Bronchial epithelial cell (primary cell): ENCODE results near the gene COMMD3. TPM values are rescaled to one million over a fixed set of nuclear protein-coding genes. Genes with fewer than 3 reads are reported as not detected.
A peak's percentile ranks its signal among the peaks of the same experiment; 100 is the strongest.

Experiments used
- DNase-seq: peaks from one replicate; pipeline ENCODE4 v3.0.0-alpha.2; 2010; ENCODE audit warnings: low read depth
- FAIRE-seq: peaks from 2 replicates; lab custom pipeline; 2011; peaks lifted over from hg19 to GRCh38; lab: Jason Lieb, UNC
- H3K27me3 ChIP-seq: 2 replicates; pipeline ENCODE4 v1.5.1; 2011; ENCODE audit warnings: low read length; ENCODE audit not compliant: control insufficient read depth, insufficient read depth
- H3K36me3 ChIP-seq: 2 replicates; pipeline ENCODE4 v1.5.1; 2011; ENCODE audit warnings: low read length; ENCODE audit not compliant: control insufficient read depth, insufficient read depth
- H3K4me3 ChIP-seq: 2 replicates; pipeline ENCODE4 v1.5.1; 2011; ENCODE audit warnings: mild to moderate bottlenecking, low read depth, low read length, control low read depth
- total RNA-seq: library from RNA; depleted of rRNA; stranded (reverse); fragments of >200 nt; gene quantifications from 2 replicates; pipeline ENCODE4 v1.2.1, GENCODE V29; 2014
- TF ChIP-seq, protein P1 (sequence below): IDR thresholded peaks from 2 replicates; pipeline ENCODE4 v1.5.1; 2011; ENCODE audit warnings: mild to moderate bottlenecking, moderate library complexity, low read length, control low read depth, inconsistent platforms; ENCODE audit not compliant: insufficient read depth, severe bottlenecking

COMMD3 gene
- total RNA-seq, 1 donor from 2014 or later: 32.9 TPM

DNA sequence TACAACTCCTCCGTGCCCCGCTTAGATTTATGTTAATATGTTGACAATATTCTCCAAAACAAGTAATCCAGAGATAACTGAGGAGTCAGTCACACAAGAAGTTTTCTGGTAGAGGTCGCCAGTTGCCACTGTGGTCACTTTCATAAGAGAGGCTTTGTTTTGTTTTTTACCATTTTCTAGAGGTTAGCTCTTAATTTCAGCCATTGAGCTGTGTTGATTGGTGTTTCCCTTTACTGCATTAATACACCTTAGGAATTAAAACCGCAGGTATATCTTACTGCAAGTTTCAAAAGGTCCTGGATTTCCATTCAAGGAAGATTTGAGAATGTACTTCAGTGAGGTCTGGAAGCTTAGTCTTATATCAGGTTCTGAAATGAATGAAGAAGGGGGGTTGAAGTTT is 8.2 kb downstream of the COMMD3 start:
- DNase-seq: no peak
- Histone ChIP-seq H3K4me3 (no peak overlapping the region), H3K27me3 (peaks cover 17% of the 10 kb centered on the region), H3K36me3 (peaks cover 2% of the 10 kb centered on the region)
- no peak for FAIRE-seq
- TF ChIP-seq, protein P1, sequence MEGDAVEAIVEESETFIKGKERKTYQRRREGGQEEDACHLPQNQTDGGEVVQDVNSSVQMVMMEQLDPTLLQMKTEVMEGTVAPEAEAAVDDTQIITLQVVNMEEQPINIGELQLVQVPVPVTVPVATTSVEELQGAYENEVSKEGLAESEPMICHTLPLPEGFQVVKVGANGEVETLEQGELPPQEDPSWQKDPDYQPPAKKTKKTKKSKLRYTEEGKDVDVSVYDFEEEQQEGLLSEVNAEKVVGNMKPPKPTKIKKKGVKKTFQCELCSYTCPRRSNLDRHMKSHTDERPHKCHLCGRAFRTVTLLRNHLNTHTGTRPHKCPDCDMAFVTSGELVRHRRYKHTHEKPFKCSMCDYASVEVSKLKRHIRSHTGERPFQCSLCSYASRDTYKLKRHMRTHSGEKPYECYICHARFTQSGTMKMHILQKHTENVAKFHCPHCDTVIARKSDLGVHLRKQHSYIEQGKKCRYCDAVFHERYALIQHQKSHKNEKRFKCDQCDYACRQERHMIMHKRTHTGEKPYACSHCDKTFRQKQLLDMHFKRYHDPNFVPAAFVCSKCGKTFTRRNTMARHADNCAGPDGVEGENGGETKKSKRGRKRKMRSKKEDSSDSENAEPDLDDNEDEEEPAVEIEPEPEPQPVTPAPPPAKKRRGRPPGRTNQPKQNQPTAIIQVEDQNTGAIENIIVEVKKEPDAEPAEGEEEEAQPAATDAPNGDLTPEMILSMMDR: no peak

DNA sequence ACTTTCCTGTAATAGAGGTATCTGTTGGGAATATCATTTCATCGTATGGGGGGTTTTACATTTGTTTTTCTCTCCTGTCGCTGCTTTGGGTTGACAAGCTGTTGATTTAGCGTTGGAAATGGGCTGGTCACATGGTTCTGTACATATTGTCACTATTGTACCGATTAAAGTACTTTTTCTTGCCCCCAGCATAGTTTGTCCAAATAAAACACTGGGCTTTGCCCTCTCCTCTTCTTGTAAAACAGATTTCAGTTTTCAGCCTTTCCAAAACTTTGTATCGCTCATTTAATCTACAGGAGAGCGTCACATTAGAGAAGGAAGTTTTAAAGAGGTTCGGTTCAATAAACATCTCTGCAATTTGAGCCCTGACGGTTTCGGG is 8.7 kb downstream of the COMMD3 start:
- no peak for FAIRE-seq
- Histone ChIP-seq H3K4me3 (peak overlapping the region; percentile 51), H3K27me3 (peaks cover 17% of the 10 kb centered on the region), H3K36me3 (peaks cover 2% of the 10 kb centered on the region)
- DNase-seq: no peak
- TF ChIP-seq, protein P1: no peak

DNA sequence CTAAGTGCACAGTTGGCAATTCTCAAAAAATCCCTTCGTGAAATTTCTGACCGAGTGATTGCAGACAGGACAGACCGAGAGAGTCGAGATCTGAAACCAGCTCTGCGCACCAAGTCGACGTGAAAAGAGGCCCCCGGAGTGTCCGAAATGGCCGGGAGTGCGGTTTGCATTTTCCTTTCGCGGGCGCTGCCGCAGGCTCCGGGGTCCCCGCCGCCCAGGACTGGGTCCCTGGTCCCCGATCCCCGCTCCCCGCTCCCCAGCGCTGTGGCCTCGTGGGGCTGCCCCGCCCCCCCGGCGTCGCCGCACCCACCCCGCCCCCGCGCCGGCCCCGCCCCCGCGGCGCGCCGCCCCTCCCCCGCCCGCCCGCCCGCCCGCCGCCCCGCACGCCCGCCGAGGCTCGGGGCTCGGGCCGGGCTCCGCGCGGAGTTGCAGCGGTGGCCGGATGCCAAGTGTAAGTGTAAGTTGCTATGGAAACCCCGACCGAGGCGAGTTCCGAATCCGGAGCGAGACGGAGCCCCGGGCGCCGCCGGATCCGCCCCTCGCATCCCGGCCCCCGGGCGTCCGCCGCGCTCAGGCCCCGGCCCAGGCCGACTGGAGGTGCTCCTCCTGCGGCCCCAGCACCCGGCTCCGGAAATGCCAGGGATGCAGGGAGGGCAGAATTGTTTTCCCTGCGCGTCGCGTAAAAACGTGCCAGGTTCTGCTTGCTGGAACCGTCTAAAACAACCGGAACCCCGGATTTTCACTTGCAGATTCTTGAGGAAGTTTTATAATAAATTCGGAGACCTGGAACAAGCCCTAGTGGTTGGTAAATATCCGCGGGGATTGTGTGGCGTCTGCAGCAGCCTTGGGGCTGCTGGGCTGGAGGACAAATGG is 9.3 kb downstream of the COMMD3 start:
- Histone ChIP-seq H3K4me3 (peak overlapping the region; percentile 51), H3K36me3 (peaks cover 2% of the 10 kb centered on the region), H3K27me3 (peaks cover 17% of the 10 kb centered on the region)
- FAIRE-seq (no peak), DNase-seq (no peak)
- TF ChIP-seq, protein P1: no peak

DNA sequence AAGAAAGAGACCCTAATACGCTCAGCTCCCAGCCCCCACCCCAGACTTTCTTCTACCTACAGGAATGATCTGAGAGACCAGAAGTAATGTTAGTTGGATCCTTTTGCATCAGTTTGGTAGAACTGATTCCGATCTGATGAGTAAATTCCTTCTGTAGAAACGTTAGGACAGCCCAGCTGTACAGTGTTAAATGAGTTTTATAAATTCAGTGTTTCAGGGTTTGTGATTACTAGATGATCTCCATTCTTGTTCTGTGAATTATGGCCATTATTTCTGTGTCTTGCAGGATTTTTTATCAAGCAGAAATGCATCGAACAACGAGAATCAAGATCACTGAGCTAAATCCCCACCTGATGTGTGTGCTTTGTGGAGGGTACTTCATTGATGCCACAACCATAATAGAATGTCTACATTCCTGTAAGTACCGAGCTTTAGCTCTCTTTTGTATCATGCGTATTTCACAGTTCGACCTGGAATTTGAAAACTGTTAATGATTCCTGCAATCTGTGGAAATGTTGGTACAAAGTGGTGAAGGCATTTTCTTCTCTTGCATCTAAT is 10.0 kb downstream of the COMMD3 start:
- no peak for FAIRE-seq
- Histone ChIP-seq H3K36me3 (peaks cover 2% of the 10 kb centered on the region), H3K27me3 (peaks cover 17% of the 10 kb centered on the region), H3K4me3 (peak overlapping the region; percentile 51)
- TF ChIP-seq, protein P1: no peak
- no peak for DNase-seq

DNA sequence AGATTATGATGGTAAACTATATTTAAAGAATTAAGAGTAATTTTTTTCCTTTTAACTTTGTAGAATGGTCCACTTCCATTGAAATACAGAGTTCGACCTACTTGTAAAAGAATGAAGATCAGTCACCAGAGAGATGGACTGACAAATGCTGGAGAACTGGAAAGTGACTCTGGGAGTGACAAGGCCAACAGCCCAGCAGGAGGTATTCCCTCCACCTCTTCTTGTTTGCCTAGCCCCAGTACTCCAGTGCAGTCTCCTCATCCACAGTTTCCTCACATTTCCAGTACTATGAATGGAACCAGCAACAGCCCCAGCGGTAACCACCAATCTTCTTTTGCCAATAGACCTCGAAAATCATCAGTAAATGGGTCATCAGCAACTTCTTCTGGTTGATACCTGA is 13.0 kb downstream of the COMMD3 start:
- DNase-seq: no peak
- no peak for FAIRE-seq
- Histone ChIP-seq H3K27me3 (peaks cover 4% of the 10 kb centered on the region), H3K4me3 (no peak overlapping the region), H3K36me3 (peaks cover 2% of the 10 kb centered on the region)
- TF ChIP-seq, protein P1: no peak
